ENCODE data around the gene SOWAHD. TPM values are rescaled to one million over a fixed set of nuclear protein-coding genes. Genes with fewer than 3 reads are reported as not detected.

Gene SOWAHD
- total and polyA plus RNA-seq, 4 donors, result 0.10 to 2.5 (median 0.45) TPM

DNA sequence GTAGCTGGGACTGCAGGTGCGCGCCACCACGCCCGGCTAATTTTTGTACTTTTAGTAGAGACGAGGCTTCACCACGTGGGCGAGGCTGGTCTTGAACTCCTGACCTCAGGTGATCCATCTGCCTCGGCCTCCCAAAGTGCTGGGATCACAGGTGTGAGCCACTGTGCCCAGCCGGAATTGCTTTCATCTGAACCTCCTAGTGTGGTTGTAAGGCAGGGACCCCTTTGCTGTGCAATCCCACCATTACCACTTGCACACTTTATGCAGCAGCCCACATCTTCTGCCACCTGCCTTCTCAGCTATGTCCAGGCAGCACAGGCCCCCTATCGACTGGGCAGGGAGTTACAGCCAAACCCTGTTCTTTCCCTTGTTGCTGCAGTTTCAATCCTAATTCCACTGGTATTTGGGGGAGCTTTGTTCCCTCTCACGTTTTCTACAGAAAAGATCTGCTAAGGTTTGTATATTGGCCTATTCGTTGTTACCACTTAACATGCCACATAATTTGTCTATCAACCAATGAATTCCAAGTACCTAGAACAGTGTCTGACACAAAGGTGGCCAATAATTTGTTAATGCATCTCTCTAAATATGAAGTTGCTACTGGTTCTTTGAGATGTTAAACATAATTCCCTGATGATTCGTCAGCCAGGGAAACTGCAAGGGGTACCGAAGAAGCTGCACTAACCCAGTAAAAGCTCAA lies 26.5 kb downstream of the SOWAHD start:
- DNase-seq (ENCODE audit: low spot score), result peak; percentile 38
- Histone ChIP-seq H3K4me1 (ENCODE audit: control insufficient read depth in 4 of 4, insufficient read depth in 4 of 4, low read length in 3 of 4) (peaks cover 0 to 10% (median 7%) of the 10 kb centered on the region in 4 donors), H3K4me3 (ENCODE audit: low read depth in 1 of 3, low read length in 3 of 3) (no peak overlapping the region), H3K36me3 (ENCODE audit: control insufficient read depth in 4 of 4, insufficient read depth in 3 of 4, low read depth in 1 of 4, low read length in 3 of 4) (peaks cover 5 to 25% (median 19%) of the 10 kb centered on the region in 4 donors), H3K27ac (ENCODE audit: low read depth in 1 of 2, low read length in 2 of 2) (no peak overlapping the region), H3K9ac (ENCODE audit: low read depth in 1 of 2, low read length in 2 of 2) (no peak overlapping the region), H3K9me3 (ENCODE audit: control insufficient read depth in 4 of 4, low read length in 3 of 4) (no peaks in the 10 kb centered on the region), H3K27me3 (ENCODE audit: control insufficient read depth in 4 of 4, insufficient read depth in 4 of 4, low read length in 3 of 4) (peaks cover 0 to 3% (median 0%) of the 10 kb centered on the region in 4 donors)
- no peak for TF ChIP-seq YY1 (IDR thresholded peaks at IDR 0.05)
- peak in 1 of 2 donors; percentile 67 for TF ChIP-seq RAD21 (IDR thresholded peaks at IDR 0.05)
- no peak for TF ChIP-seq NR2F2 (IDR thresholded peaks at IDR 0.05)
- TF ChIP-seq, protein P1, sequence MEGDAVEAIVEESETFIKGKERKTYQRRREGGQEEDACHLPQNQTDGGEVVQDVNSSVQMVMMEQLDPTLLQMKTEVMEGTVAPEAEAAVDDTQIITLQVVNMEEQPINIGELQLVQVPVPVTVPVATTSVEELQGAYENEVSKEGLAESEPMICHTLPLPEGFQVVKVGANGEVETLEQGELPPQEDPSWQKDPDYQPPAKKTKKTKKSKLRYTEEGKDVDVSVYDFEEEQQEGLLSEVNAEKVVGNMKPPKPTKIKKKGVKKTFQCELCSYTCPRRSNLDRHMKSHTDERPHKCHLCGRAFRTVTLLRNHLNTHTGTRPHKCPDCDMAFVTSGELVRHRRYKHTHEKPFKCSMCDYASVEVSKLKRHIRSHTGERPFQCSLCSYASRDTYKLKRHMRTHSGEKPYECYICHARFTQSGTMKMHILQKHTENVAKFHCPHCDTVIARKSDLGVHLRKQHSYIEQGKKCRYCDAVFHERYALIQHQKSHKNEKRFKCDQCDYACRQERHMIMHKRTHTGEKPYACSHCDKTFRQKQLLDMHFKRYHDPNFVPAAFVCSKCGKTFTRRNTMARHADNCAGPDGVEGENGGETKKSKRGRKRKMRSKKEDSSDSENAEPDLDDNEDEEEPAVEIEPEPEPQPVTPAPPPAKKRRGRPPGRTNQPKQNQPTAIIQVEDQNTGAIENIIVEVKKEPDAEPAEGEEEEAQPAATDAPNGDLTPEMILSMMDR (IDR thresholded peaks at IDR 0.05; ENCODE audit: low read depth, low read length, missing input control), result peak; percentile 39
- 83% methylated on average over 14 of the region's 14 CpGs for WGBS

DNA sequence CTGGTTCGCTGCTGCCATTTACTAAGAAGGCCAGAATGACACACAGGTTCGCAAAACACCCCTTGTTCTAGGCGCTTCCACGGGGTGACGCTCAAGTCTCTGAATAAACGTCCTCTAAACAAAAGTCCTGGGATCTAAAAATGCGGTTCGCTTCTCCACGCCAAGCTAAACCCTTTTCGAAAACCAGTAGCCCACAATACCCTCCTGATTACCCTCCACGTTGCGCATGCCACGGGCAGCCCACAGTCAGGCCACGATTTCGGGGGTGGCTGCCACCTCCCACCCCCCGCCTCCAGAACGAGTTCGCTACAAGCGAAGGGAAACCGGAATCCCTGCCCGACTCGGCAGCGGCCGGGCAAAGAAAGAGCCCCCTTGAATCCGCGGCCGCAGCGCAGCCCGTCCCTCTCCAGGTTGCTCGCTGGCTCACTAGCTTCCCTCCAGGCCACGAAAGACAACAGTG lies 32.6 kb downstream of the SOWAHD start:
- Histone ChIP-seq H3K4me1 (ENCODE audit: control insufficient read depth in 4 of 4, insufficient read depth in 4 of 4, low read length in 3 of 4) (peaks cover 0 to 15% (median 12%) of the 10 kb centered on the region in 4 donors), H3K9ac (ENCODE audit: low read depth in 1 of 2, low read length in 2 of 2) (peak overlapping the region; percentile 88 to 92), H3K36me3 (ENCODE audit: control insufficient read depth in 4 of 4, insufficient read depth in 3 of 4, low read depth in 1 of 4, low read length in 3 of 4) (peaks cover 5 to 13% (median 9%) of the 10 kb centered on the region in 4 donors), H3K9me3 (ENCODE audit: control insufficient read depth in 4 of 4, low read length in 3 of 4) (no peaks in the 10 kb centered on the region), H3K27ac (ENCODE audit: low read depth in 1 of 2, low read length in 2 of 2) (peak overlapping the region; percentile 97 to 99), H3K4me3 (ENCODE audit: low read depth in 1 of 3, low read length in 3 of 3) (peak overlapping the region; percentile 66 to 84 (median 81)), H3K27me3 (ENCODE audit: control insufficient read depth in 4 of 4, insufficient read depth in 4 of 4, low read length in 3 of 4) (peaks cover 0 to 3% (median 0%) of the 10 kb centered on the region in 4 donors)
- TF ChIP-seq HNF4G (IDR thresholded peaks at IDR 0.05) (no peak), FOXA1 (IDR thresholded peaks at IDR 0.05) (no peak), RAD21 (IDR thresholded peaks at IDR 0.05) (peak; percentile 49 to 58)
- under 1% methylated on average over 31 of the region's 31 CpGs for WGBS
- DNase-seq (ENCODE audit: low spot score), result no peak

DNA sequence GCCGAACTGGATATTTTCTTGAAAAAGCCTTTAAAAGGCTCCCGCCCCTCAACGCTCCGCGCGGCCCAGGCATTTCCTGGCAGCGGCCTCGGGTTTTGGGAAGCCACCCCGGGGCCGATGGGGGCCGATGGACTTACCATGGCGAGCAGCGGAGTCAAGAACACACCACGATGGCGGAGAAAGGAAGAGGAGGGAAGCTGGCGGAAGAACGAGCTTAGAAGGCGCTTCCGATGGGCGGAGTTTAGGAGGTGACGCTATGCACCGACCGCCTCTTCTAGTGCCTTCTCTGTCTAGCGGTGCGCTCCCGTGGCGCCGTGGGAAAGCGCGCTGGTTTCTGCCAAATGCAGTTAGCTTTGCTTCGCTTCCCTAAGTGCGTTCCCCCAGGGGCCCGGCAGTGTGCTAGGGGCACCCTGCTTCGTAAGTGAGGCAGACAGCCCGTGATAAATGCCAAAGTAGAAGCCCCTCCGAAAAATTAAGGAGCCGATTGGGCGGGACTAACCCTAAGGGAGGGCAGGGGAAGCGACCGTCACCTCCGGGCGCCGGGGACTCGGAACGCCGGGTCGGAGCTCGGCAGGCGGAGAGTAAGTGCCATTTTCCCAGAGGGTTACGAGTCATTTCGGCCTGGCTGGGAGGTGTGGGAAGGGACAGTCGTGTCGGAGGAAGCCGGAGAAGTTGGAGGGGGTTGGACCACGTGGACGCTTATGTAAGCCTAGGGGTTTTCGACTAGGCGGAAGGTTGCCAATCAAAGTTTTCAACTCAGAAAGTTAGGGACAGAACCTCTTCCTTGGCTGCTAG lies 33.2 kb downstream of the SOWAHD start, which contains the start of gene RPL39:
RPL39 (minus strand) TSS at position 194 of the 795 bp plus-strand sequence; CDS start at position 140, 54 bp downstream.
- Histone ChIP-seq H3K9ac (ENCODE audit: low read depth in 1 of 2, low read length in 2 of 2) (peak within 1 kb of the TSS; percentile 88 to 97), H3K4me1 (ENCODE audit: control insufficient read depth in 4 of 4, insufficient read depth in 4 of 4, low read length in 3 of 4) (peaks cover 0 to 15% (median 12%) of the 10 kb centered on the region in 4 donors), H3K9me3 (ENCODE audit: control insufficient read depth in 4 of 4, low read length in 3 of 4) (no peaks in the 10 kb centered on the region), H3K27me3 (ENCODE audit: control insufficient read depth in 4 of 4, insufficient read depth in 4 of 4, low read length in 3 of 4) (peaks cover 0 to 3% (median 0%) of the 10 kb centered on the region in 4 donors), H3K27ac (ENCODE audit: low read depth in 1 of 2, low read length in 2 of 2) (peak within 1 kb of the TSS; percentile 97 to 99), H3K4me3 (ENCODE audit: low read depth in 1 of 3, low read length in 3 of 3) (peak within 1 kb of the TSS; percentile 66 to 84 (median 81)), H3K36me3 (ENCODE audit: control insufficient read depth in 4 of 4, insufficient read depth in 3 of 4, low read depth in 1 of 4, low read length in 3 of 4) (peaks cover 4 to 12% (median 8%) of the 10 kb centered on the region in 4 donors)
- peak; percentile 78 for DNase-seq (ENCODE audit: low spot score)
- under 1% methylated on average over 58 of the region's 58 CpGs for WGBS
- TF ChIP-seq HNF4A (conservative IDR thresholded peaks at IDR 0.05) (no peak), GABPA (IDR thresholded peaks at IDR 0.05 in 1 of 2, conservative IDR thresholded peaks at IDR 0.05 in 1 of 2) (peak in 1 of 2 donors; percentile 48), RAD21 (IDR thresholded peaks at IDR 0.05) (no peak), NR2F2 (IDR thresholded peaks at IDR 0.05) (no peak), YY1 (IDR thresholded peaks at IDR 0.05) (peak; percentile 86), SP1 (IDR thresholded peaks at IDR 0.05) (peak; percentile 32), RXRA (IDR thresholded peaks at IDR 0.05) (peak; percentile 4 to 7), JUND (IDR thresholded peaks at IDR 0.05) (peak in 1 of 2 donors; percentile 8), FOXA1 (IDR thresholded peaks at IDR 0.05) (no peak), HNF4G (IDR thresholded peaks at IDR 0.05) (no peak), TAF1 (conservative IDR thresholded peaks at IDR 0.05) (peak; percentile 94), EGR1 (IDR thresholded peaks at IDR 0.05; ENCODE audit: low read depth in 2 of 2) (no peak)
- TF ChIP-seq, protein P1 (IDR thresholded peaks at IDR 0.05; ENCODE audit: low read depth, low read length, missing input control), result no peak
- TF ChIP-seq, protein P2, sequence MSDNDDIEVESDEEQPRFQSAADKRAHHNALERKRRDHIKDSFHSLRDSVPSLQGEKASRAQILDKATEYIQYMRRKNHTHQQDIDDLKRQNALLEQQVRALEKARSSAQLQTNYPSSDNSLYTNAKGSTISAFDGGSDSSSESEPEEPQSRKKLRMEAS (IDR thresholded peaks at IDR 0.05), result no peak
- TF ChIP-seq, protein P3, sequence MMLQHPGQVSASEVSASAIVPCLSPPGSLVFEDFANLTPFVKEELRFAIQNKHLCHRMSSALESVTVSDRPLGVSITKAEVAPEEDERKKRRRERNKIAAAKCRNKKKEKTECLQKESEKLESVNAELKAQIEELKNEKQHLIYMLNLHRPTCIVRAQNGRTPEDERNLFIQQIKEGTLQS (IDR thresholded peaks at IDR 0.05), result no peak
- TF ChIP-seq, protein P4, sequence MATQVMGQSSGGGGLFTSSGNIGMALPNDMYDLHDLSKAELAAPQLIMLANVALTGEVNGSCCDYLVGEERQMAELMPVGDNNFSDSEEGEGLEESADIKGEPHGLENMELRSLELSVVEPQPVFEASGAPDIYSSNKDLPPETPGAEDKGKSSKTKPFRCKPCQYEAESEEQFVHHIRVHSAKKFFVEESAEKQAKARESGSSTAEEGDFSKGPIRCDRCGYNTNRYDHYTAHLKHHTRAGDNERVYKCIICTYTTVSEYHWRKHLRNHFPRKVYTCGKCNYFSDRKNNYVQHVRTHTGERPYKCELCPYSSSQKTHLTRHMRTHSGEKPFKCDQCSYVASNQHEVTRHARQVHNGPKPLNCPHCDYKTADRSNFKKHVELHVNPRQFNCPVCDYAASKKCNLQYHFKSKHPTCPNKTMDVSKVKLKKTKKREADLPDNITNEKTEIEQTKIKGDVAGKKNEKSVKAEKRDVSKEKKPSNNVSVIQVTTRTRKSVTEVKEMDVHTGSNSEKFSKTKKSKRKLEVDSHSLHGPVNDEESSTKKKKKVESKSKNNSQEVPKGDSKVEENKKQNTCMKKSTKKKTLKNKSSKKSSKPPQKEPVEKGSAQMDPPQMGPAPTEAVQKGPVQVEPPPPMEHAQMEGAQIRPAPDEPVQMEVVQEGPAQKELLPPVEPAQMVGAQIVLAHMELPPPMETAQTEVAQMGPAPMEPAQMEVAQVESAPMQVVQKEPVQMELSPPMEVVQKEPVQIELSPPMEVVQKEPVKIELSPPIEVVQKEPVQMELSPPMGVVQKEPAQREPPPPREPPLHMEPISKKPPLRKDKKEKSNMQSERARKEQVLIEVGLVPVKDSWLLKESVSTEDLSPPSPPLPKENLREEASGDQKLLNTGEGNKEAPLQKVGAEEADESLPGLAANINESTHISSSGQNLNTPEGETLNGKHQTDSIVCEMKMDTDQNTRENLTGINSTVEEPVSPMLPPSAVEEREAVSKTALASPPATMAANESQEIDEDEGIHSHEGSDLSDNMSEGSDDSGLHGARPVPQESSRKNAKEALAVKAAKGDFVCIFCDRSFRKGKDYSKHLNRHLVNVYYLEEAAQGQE (IDR thresholded peaks at IDR 0.05), result peak; percentile 94

Measured in liver (tissue), 9 donors.